Osteoblast (primary cell): ENCODE measurements around the gene ACACB. TPM values are rescaled to one million over a fixed set of nuclear protein-coding genes. Genes with fewer than 3 reads are reported as not detected.

Experiments
- DNase-seq: peaks from one replicate; pipeline ENCODE4 v3.0.0; 2011; ENCODE audit warnings: low spot score, mixed read lengths; ENCODE audit not compliant: insufficient read length; ENCODE audit errors: missing footprints
- H2AFZ ChIP-seq: 2 replicates; pipeline ENCODE4 v1.6.0; 2011; ENCODE audit warnings: mild to moderate bottlenecking, low read length
- H3K27ac ChIP-seq: 2 replicates; pipeline ENCODE4 v1.5.1; 2011; ENCODE audit warnings: mild to moderate bottlenecking, low read depth, low read length, moderate library complexity
- H3K27me3 ChIP-seq: 2 replicates; pipeline ENCODE4 v1.6.0; 2012; ENCODE audit warnings: mild to moderate bottlenecking, control low read depth, inconsistent platforms, low read length, moderate library complexity; ENCODE audit not compliant: insufficient read depth
- H3K36me3 ChIP-seq: 2 replicates; pipeline ENCODE4 v1.5.1; 2011; ENCODE audit warnings: mild to moderate bottlenecking, low read length, control low read depth, moderate library complexity; ENCODE audit not compliant: insufficient read depth
- H3K4me1 ChIP-seq: 2 replicates; pipeline ENCODE4 v1.5.1; 2011; ENCODE audit warnings: mild to moderate bottlenecking, low read length, control low read depth, moderate library complexity; ENCODE audit not compliant: insufficient read depth
- H3K4me2 ChIP-seq: 2 replicates; pipeline ENCODE4 v1.6.0; 2011; ENCODE audit warnings: mild to moderate bottlenecking, low read length; ENCODE audit not compliant: insufficient read depth
- H3K4me3 ChIP-seq: fragments of 200-600 bp; sonication (generic); 3 replicates; pipeline ENCODE4 v1.5.1; 2012; ENCODE audit warnings: mild to moderate bottlenecking, low read length, inconsistent platforms; ENCODE audit not compliant: insufficient read depth
- H3K79me2 ChIP-seq: 2 replicates; pipeline ENCODE4 v1.6.0; 2012; ENCODE audit warnings: mild to moderate bottlenecking, low read length, control low read depth, inconsistent platforms; ENCODE audit not compliant: insufficient read depth
- H3K9me3 ChIP-seq: 2 replicates; pipeline ENCODE4 v1.5.1; 2011; ENCODE audit warnings: low read depth, low read length, control low read depth
- H4K20me1 ChIP-seq: 2 replicates; pipeline ENCODE4 v1.6.0; 2012; ENCODE audit warnings: mild to moderate bottlenecking, low read length, control low read depth; ENCODE audit not compliant: insufficient read depth
- total RNA-seq: library from RNA; depleted of rRNA; stranded (reverse); fragments of >200 nt; gene quantifications from 2 replicates; pipeline ENCODE4 v1.2.3, GENCODE V29; 2012
- TF ChIP-seq, protein P1 (sequence below): IDR thresholded peaks from 2 replicates; pipeline ENCODE4 v1.5.1; 2011; ENCODE audit warnings: mild to moderate bottlenecking, low read depth, low read length, moderate library complexity; ENCODE audit errors: extremely low read depth

ACACB gene
- total RNA-seq, 1 donor: 13.8 TPM

DNA sequence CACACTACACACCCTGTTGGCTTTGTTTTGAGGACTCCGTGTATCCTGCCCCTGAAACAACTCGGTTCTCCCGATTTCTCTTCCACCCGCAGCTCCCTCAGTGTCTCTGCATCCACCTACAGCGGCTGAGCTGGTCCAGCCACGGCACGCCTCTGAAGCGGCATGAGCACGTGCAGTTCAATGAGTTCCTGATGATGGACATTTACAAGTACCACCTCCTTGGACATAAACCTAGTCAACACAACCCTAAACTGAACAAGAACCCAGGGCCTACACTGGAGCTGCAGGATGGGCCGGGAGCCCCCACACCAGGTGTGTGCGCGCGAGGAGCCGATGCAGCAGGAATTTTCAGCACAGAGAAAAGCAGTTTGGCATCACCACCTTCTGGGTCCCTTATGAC is 33.6 kb upstream of the ACACB start:
- no peak for DNase-seq
- Histone ChIP-seq H3K36me3 (peaks cover 40% of the 10 kb centered on the region), H3K27me3 (no peaks in the 10 kb centered on the region), H4K20me1 (no peaks in the 10 kb centered on the region), H3K79me2 (no peaks in the 10 kb centered on the region), H3K4me1 (no peaks in the 10 kb centered on the region), H2AFZ (no peak overlapping the region), H3K9me3 (no peaks in the 10 kb centered on the region), H3K4me3 (no peak overlapping the region), H3K27ac (no peak overlapping the region), H3K4me2 (no peak overlapping the region)
- TF ChIP-seq, protein P1, sequence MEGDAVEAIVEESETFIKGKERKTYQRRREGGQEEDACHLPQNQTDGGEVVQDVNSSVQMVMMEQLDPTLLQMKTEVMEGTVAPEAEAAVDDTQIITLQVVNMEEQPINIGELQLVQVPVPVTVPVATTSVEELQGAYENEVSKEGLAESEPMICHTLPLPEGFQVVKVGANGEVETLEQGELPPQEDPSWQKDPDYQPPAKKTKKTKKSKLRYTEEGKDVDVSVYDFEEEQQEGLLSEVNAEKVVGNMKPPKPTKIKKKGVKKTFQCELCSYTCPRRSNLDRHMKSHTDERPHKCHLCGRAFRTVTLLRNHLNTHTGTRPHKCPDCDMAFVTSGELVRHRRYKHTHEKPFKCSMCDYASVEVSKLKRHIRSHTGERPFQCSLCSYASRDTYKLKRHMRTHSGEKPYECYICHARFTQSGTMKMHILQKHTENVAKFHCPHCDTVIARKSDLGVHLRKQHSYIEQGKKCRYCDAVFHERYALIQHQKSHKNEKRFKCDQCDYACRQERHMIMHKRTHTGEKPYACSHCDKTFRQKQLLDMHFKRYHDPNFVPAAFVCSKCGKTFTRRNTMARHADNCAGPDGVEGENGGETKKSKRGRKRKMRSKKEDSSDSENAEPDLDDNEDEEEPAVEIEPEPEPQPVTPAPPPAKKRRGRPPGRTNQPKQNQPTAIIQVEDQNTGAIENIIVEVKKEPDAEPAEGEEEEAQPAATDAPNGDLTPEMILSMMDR: no peak

DNA sequence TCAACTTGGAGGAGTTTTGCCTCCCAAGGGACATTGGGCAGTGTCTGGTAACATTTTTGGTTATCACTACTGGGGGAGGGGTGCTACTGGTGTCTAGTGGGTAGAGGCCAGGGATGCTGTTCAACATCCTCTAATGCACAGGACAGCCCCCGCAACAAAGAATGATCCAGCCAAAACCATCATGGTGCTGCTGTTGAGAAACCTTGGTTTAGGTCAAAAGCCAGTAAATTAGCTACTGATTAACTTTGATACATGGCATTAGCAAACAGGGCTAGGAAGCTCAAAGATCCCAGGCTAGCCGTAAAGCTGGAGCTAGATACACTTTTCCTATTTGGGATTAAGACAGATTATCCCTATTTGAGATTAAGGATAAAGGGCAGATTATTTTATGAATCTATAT is 32.0 kb upstream of the ACACB start:
- Histone ChIP-seq H3K27ac (no peak overlapping the region), H3K36me3 (peaks cover 54% of the 10 kb centered on the region), H3K4me2 (no peak overlapping the region), H3K4me3 (no peak overlapping the region), H3K9me3 (no peaks in the 10 kb centered on the region), H3K27me3 (no peaks in the 10 kb centered on the region), H4K20me1 (peaks cover 2% of the 10 kb centered on the region), H3K4me1 (no peaks in the 10 kb centered on the region), H3K79me2 (no peaks in the 10 kb centered on the region), H2AFZ (no peak overlapping the region)
- DNase-seq: no peak
- TF ChIP-seq, protein P1: no peak

DNA sequence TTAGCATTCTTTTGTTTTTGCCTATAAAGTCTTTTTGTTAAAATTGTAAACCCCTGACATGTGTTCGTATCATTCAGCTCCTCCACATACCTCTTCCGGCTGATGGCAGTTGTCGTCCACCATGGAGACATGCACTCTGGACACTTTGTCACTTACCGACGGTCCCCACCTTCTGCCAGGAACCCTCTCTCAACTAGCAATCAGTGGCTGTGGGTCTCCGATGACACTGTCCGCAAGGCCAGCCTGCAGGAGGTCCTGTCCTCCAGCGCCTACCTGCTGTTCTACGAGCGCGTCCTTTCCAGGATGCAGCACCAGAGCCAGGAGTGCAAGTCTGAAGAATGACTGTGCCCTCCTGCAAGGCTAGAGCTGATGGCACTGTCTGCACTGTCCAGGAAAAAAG is 30.8 kb upstream of the ACACB start:
- Histone ChIP-seq H3K4me3 (no peak overlapping the region), H3K27me3 (no peaks in the 10 kb centered on the region), H3K36me3 (peaks cover 58% of the 10 kb centered on the region), H4K20me1 (peaks cover 2% of the 10 kb centered on the region), H3K4me1 (no peaks in the 10 kb centered on the region), H3K27ac (no peak overlapping the region), H3K9me3 (no peaks in the 10 kb centered on the region), H3K4me2 (no peak overlapping the region), H3K79me2 (peaks cover 2% of the 10 kb centered on the region), H2AFZ (no peak overlapping the region)
- no peak for DNase-seq
- TF ChIP-seq, protein P1: no peak

DNA sequence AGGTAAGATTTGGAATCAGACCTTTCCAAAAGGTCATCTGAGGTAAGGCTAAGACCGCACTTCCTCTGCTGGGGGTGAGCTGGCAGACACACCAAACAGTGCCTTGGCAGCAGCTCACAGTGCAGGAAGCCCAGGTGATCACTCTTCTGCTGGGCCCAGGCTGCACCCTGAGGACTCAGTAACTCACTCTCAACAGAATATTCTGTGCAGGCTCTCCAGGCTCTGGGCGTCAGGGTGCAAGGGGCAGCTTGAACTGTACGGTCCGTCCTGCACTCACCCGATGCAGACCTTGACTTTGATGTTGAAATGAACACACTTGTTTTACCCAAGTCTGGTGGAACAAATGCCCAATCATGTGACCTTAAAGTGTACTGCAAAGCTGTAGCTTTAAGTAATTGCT is 29.1 kb upstream of the ACACB start:
- H2AFZ ChIP-seq: no peak overlapping the region
- DNase-seq: no peak
- H3K27me3 ChIP-seq: no peaks in the 10 kb centered on the region
- peaks cover 6% of the 10 kb centered on the region for H3K4me1 ChIP-seq
- H3K79me2 ChIP-seq: peaks cover 7% of the 10 kb centered on the region
- H4K20me1 ChIP-seq: peaks cover 2% of the 10 kb centered on the region
- peaks cover 50% of the 10 kb centered on the region for H3K36me3 ChIP-seq
- no peak overlapping the region for H3K27ac ChIP-seq
- no peak overlapping the region for H3K4me2 ChIP-seq
- H3K9me3 ChIP-seq: no peaks in the 10 kb centered on the region
- TF ChIP-seq, protein P1: no peak
- H3K4me3 ChIP-seq: no peak overlapping the region
